PC-3 (cell line): ENCODE results near the gene SPATS2.

Experiments
- EZH2 ChIP-seq: fragments of 300-600 bp; sonication (generic); IDR thresholded peaks from one replicate; pipeline ENCODE4 v1.6.1; 2017; ENCODE audit warnings: antibody characterized with exemption, mild to moderate bottlenecking, low read length; ENCODE audit not compliant: unreplicated experiment
- EZH2phosphoT487 ChIP-seq: fragments of 300-600 bp; sonication (generic); IDR thresholded peaks from 2 replicates; pipeline ENCODE4 v1.6.1; 2018; ENCODE audit warnings: mild to moderate bottlenecking, antibody characterized with exemption, low read length, borderline replicate concordance
- TF ChIP-seq, protein P1 (sequence below): fragments of 300-600 bp; sonication (generic); conservative IDR thresholded peaks from 2 replicates; pipeline ENCODE4 v1.5.1; 2017; ENCODE audit warnings: antibody characterized with exemption, low read depth, mild to moderate bottlenecking, low read length

DNA sequence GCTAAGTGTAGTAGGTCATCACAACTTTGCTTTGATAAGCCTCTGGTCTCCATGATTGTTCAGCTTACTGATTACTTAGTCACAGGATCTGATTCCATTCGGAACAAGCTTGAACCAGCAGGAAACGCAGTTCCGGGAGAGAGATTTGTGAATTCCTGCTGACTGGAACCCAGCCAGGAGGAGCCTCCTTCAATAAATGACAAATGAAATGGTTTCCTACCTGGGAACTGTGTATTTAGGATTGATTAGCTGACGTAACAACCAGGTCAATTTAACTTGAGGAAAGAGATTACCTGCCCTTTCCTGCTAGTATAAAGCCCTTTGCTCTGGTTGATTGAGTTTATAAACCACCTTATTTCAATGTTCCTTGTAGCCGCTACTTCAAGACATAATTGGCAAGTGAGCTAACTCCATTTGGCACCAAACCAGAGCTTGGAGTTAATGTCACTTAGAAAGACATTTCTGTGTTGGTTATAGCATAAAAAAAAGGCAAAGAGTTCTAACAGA lies 136.5 kb downstream of the SPATS2 start:
- TF ChIP-seq, protein P1, sequence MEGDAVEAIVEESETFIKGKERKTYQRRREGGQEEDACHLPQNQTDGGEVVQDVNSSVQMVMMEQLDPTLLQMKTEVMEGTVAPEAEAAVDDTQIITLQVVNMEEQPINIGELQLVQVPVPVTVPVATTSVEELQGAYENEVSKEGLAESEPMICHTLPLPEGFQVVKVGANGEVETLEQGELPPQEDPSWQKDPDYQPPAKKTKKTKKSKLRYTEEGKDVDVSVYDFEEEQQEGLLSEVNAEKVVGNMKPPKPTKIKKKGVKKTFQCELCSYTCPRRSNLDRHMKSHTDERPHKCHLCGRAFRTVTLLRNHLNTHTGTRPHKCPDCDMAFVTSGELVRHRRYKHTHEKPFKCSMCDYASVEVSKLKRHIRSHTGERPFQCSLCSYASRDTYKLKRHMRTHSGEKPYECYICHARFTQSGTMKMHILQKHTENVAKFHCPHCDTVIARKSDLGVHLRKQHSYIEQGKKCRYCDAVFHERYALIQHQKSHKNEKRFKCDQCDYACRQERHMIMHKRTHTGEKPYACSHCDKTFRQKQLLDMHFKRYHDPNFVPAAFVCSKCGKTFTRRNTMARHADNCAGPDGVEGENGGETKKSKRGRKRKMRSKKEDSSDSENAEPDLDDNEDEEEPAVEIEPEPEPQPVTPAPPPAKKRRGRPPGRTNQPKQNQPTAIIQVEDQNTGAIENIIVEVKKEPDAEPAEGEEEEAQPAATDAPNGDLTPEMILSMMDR = no peak
- no peak for TF ChIP-seq EZH2
- TF ChIP-seq EZH2phosphoT487 = no peak
